ENCODE results near the gene CCDC30.

CCDC30 gene

GRCh38 chr1:42462828-42463763 lies at the start of gene CCDC30:
Gene CCDC30, plus strand, starts transcription at chr1:42463286. Its CDS starts 17,266 bp downstream, at chr1:42480552.
- in situ Hi-C loops (cut with HindIII; ENCODE audit: low sequenced_read_pairs): no loop called here

DNA sequence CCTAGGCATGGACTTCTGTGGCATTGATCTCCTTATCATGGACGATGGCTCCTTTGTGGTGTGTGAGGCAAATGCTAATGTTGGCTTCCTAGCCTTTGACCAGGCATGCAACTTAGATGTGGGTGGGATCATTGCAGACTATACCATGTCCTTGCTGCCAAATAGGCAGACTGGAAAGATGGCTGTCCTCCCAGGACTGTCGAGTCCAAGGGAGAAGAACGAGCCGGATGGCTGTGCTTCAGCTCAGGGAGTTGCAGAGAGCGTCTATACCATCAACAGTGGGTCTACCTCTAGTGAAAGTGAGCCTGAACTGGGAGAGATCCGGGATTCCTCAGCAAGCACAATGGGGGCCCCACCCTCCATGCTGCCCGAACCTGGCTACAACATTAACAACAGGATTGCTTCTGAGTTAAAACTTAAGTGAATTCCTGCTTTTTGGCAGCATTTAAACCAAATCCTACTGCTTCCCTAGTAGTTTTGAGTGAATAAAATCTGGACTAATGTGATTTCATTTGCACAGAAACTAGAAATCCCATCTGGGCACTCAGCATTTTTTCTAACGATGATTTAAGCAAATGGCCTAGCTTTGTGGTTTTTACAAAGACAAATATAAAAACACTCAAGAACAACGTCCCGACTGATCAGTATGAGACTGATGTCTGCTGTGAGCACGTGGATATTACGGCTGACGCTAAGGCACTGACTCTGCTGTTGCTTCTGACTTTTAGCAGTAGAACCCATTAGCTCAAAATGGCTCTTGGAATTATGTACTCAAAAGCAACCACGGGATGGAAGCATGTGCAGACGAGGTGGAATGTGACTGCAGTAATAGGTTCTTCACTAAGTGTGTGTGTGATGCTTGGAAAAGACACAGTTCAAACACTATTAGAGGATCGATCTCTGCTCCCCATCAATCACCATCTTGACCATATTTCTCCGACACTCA lies 48.3 kb upstream of the CCDC30 start:
- in situ Hi-C loops (cut with HindIII; ENCODE audit: low sequenced_read_pairs): no loop called here

DNA sequence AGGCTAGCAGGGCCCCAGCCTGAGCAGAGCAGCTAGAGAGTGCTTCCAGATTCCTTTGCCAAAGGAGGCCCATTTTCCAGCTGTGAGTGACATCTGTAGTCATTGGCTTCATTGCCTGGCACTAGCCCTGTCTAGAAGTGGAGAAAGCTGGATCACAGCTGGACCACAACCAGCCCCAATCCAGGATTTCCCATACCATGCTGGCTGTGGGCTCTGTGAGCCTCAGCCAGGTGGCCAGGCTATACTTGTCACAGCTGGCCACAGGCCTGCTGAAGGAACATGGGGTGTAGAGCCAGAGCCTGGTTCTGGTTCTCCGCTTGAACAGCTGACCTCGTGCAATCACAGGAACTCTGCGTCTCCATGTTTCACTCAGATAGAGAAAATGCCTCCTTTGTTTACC lies 45.9 kb upstream of the CCDC30 start:
- in situ Hi-C loops (cut with HindIII; ENCODE audit: low sequenced_read_pairs): no loop called here

GRCh38 chr1:42418516-42418915 lies 44.6 kb upstream of the CCDC30 start:
- in situ Hi-C loops (cut with HindIII; ENCODE audit: low sequenced_read_pairs): no loop called here

DNA sequence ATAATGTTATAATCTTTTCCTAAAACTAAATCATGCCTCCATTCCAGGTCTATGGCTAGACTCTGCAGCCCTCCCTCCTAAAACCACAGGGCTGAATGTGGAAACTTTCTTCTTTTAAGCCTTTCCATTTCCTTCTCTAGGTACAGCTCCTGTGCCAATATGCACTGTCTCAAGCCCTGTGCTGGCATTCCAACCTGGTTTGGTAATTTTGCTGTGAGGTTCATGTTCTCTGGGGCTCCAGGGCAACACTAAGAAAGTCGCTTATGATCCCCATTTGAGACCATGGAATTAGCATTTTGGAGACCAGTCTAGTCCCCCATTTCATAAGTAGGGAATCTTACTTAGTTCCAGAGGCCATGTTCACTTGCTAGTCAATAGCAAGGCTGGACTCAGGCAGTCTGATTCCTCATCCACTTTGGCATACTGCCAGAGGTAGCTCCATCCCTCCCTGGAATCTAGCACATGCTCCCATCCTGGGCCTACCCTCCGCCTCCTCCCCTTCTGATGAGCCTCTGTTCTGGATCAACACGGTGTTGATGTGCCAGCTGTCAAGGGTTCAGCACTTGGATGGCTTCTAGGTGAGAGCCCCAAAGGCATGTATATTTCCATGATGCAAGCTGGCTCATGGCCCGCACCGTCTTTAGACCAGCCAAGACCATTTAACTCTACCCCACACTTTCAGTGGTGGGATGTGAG lies 43.8 kb upstream of the CCDC30 start:
- in situ Hi-C loops (cut with HindIII; ENCODE audit: low sequenced_read_pairs): no loop called here

DNA sequence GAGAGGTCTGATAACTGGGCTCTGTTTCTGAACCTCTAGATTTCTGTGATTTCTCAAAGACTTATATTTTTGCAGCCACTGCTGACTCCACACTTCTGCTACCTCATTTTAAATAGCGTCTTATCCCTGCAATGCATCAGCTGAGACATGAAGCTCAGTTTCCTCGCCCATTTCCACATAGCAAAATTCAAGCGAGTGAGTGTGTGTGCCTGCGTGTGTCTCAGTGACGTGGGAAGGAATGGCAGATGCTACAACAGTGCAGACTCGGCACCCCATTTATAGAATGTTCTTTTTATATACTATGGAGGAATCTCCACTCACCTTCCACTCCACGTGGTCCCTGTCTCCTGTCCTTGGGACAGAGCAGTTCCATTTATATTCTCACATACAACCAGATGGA lies 43.0 kb upstream of the CCDC30 start:
- in situ Hi-C loops (cut with HindIII; ENCODE audit: low sequenced_read_pairs): no loop called here

DNA sequence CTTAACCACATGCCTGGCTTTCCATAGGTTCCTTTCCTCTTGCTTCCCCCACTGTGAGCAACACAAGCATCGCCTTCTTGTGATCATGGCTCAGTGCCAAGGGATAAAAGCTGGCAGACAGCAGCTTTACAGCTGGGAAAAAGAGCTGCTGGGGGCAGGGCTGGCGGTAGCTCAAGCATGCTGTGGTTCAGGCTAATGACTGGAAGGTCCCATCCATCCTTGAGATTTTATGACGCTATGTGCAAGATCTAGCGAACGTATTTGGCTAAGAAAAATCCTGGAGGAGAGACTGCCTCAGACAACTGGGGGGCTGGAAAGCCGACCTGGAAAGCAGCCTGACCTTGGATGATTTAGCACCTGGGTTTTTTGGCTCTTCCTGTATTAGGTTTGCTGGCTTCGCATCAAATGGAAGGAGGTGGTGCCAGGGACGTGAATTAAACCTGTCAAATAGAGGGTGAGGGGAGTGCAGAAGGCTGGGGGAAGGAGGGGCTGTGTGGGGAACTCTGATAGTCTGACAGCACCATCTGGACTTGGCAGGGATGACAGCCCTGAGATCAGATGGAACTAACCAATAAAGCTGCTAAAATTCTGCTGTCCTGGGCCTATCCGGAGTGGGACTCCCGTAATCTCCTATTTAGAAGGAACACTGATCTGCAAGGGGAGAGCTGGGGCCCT lies 42.0 kb upstream of the CCDC30 start:
- in situ Hi-C loops (cut with HindIII; ENCODE audit: low sequenced_read_pairs): no loop called here

GRCh38 chr1:42422737-42423136 lies 40.3 kb upstream of the CCDC30 start:
- in situ Hi-C loops (cut with HindIII; ENCODE audit: low sequenced_read_pairs): no loop called here

- in situ Hi-C loops (cut with HindIII; ENCODE audit: low sequenced_read_pairs): no loop called here
These were observed 39.4 kb upstream of the CCDC30 start for GRCh38 chr1:42423681-42424080.

DNA sequence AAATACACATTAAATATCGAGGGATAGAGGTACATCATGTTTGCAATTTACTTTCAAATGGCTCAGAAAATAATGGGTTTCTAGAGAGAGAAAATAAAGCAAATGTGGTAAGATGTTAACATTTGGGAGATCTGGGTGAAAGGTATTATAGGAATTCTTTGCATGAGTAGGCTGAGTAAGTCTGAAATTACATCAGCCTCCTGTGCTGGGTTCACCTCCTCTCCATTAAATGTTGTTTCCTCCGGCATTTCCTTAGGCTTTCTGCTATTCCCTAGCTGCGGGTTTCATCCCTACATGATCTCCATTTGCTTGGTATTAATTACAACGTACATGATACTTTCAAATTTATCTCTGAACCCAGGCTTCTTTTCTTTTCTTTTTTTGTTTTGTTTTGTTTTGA lies 38.9 kb upstream of the CCDC30 start:
- in situ Hi-C loops (cut with HindIII; ENCODE audit: low sequenced_read_pairs): no loop called here

DNA sequence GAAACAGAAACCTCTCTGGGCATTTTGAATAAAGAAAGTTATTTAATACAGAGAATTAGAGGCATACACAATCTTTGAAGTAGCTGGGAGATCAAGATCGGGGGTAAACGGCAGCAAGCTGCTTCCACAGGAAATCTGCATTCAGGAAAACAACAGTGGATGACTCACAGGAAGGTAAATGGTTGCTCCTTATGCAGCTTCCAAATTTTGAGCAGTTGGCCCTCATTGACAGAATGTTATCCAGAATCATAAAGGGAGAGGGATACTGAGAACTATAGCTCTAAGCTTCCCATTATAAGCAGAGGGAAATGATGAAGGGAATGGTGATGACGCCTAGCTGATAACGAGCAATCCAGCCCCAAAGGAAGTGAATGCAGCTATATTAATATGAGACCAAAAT lies 35.8 kb upstream of the CCDC30 start:
- in situ Hi-C loops (cut with HindIII; ENCODE audit: low sequenced_read_pairs): no loop called here

DNA sequence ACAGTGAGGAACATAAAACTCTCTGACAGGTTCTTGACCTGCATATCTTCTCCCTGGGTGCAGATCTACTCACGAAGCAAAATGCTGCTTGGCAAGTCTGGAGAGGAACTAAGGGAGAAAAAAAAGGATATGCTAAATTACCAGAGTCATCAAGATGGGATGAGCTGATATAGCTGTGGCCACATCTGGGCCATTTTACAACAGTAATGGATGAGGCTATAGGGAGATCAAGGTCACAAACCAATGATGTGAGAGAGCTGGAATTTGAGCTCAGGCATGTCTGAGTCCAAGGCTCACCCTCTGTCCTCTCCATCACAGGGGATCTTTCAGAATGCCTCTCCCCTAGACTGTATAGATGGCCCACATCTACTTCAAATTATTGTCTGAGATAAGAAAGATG lies 33.5 kb upstream of the CCDC30 start:
- in situ Hi-C loops (cut with HindIII; ENCODE audit: low sequenced_read_pairs): no loop called here

GRCh38 chr1:42430286-42431135 lies 32.6 kb upstream of the CCDC30 start:
- in situ Hi-C loops (cut with HindIII; ENCODE audit: low sequenced_read_pairs): no loop called here

DNA sequence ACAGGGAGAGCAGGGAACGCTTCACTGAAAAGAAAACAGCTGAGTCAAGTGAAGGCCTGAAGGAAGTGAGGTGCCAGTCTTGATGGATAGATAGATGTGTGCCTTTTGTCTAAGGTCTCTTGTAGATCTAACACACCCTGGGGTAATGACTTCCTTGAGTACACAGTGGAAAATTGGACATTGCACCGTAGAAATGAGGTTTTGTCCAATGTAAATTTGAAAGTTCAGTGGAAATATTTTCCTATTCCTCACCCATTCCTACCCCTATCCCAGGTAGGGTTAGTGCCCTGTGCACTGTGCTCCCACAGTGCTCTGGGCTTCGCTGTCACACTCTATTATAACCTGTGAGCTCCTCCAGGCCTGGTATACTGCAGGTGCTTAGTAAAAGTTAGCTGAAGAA lies 31.6 kb upstream of the CCDC30 start:
- in situ Hi-C loops (cut with HindIII; ENCODE audit: low sequenced_read_pairs): no loop called here

DNA sequence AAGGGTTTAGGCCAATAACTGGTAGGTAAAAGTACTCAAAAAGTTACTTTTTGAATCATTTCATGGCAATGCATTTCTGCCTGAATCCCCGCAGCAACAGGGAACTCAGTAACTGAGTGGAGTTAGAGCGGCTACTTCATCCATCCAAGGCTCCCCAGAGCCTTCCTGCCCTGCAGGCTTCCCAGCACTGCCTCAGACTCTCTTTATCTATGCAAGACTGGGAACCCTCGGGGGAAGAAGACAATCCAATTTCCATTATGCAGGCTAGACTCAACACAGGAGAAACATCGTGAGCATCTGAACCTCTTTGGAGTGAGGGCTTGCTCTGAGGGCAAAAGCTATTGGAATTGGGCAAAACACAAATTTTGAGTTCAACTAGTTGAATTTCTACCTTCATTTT lies 30.4 kb upstream of the CCDC30 start:
- in situ Hi-C loops (cut with HindIII; ENCODE audit: low sequenced_read_pairs): no loop called here

DNA sequence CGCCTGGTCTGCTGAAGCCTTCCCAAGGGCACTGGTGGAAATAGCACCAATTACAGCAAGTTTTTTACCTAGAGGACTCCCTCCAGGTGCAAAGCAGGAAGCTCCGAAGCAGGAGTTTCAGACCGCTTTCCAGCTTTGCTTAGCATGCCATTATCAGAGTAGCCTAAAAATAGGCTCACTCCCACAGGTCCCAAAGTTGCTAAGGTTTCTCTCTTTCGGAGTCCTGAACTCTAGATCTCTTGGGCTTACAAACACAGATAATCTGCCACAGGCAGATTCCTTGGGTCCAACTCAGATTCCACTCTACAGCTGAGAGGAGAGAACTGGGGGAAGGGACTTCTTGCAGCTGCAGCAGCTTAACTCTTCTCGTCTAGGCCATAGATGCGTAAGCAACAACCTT lies 29.7 kb upstream of the CCDC30 start:
- in situ Hi-C loops (cut with HindIII; ENCODE audit: low sequenced_read_pairs): no loop called here

GRCh38 chr1:42434340-42434739 lies 28.7 kb upstream of the CCDC30 start:
- in situ Hi-C loops (cut with HindIII; ENCODE audit: low sequenced_read_pairs): no loop called here

- in situ Hi-C loops (cut with HindIII; ENCODE audit: low sequenced_read_pairs): no loop called here
These were observed 23.1 kb upstream of the CCDC30 start for GRCh38 chr1:42439940-42440339.

GRCh38 chr1:42442662-42443061 lies 20.4 kb upstream of the CCDC30 start:
- in situ Hi-C loops (cut with HindIII; ENCODE audit: low sequenced_read_pairs): no loop called here

- in situ Hi-C loops (cut with HindIII; ENCODE audit: low sequenced_read_pairs): no loop called here
These were observed 13.8 kb upstream of the CCDC30 start for GRCh38 chr1:42449256-42449655.

Measured in DLD1 (cell line).